ENCODE data around the gene DNM1L. TPM values are rescaled to one million over a fixed set of nuclear protein-coding genes. Genes with fewer than 3 reads are reported as not detected.

Gene DNM1L
- total RNA-seq = 71.7 and 72.2 TPM in 2 replicates

- intact Hi-C loops (cut with micrococcal nuclease) = loop anchor here (1.0 to 10.0 kb wide), 7 partner anchors 76 to 1355 kb away; partner anchors contain the start of genes ALG10, AMN1, ETFBKMT and FGD4
Observed at GRCh38 chr12:32679091-32679919, at the start of gene DNM1L. DNM1L (plus strand) TSS chr12:32679301; CDS start chr12:32679364, 63 bp downstream.

- intact Hi-C loops (cut with micrococcal nuclease) = no loop called here
Observed at GRCh38 chr12:32641287-32641901, 37.7 kb upstream of the DNM1L start.

DNA sequence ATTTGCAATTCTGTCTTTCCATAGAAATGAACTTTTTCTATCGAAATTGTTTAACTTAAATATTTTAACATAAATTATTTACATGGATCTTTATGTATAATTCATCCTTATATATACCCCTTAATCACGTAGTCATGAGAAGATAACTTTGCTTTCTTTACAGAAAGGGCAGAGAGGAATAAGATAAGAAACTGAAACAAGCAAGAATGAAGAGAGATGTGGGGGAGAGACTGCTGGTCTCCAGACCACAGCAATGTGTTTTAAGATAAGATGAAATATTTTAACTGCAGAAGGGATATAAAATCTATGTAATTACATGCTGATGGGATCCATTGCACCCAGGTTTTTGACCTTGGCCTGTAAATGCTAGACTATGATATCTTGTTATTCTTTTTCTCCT, 34.7 kb upstream of the DNM1L start:
- intact Hi-C loops (cut with micrococcal nuclease) = no loop called here

GRCh38 chr12:32647275-32647674, 31.8 kb upstream of the DNM1L start:
- intact Hi-C loops (cut with micrococcal nuclease) = no loop called here

- intact Hi-C loops (cut with micrococcal nuclease) = loop anchor here (10.0 kb wide), 1 partner anchor 46 kb away; no protein-coding TSS in a partner anchor
Observed at GRCh38 chr12:32650508-32650907, 28.6 kb upstream of the DNM1L start.

- intact Hi-C loops (cut with micrococcal nuclease) = loop anchor here (10.0 kb wide), 1 partner anchor 47 kb away; no protein-coding TSS in a partner anchor
Observed at GRCh38 chr12:32651151-32651955, 27.7 kb upstream of the DNM1L start.

- intact Hi-C loops (cut with micrococcal nuclease) = loop anchor here (10.0 kb wide), 1 partner anchor 47 kb away; no protein-coding TSS in a partner anchor
Observed at GRCh38 chr12:32651956-32652210, 27.2 kb upstream of the DNM1L start.

- intact Hi-C loops (cut with micrococcal nuclease) = loop anchor here (10.0 kb wide), 1 partner anchor 55 kb away; no protein-coding TSS in a partner anchor
Observed at GRCh38 chr12:32659908-32660440, 19.1 kb upstream of the DNM1L start.

DNA sequence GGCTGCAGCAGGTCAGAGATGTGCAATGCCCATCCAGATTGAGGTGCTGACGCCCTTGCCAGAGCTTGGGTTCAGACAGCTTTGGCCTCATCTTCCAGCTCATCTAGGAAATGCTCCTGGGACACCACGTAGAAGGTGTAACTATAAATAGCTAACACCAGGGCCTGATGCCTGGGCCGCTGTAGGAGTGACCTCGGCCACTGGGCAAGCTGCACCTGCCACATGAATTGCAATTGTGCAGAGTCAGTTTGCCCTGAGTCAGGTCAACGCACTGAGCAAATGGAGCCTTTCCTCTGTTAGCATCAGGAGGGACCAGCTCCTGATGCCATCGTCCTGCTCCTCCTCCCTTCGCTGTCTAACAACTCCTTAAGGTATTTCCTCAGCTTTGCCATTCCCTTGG, 17.4 kb upstream of the DNM1L start:
- intact Hi-C loops (cut with micrococcal nuclease) = no loop called here

DNA sequence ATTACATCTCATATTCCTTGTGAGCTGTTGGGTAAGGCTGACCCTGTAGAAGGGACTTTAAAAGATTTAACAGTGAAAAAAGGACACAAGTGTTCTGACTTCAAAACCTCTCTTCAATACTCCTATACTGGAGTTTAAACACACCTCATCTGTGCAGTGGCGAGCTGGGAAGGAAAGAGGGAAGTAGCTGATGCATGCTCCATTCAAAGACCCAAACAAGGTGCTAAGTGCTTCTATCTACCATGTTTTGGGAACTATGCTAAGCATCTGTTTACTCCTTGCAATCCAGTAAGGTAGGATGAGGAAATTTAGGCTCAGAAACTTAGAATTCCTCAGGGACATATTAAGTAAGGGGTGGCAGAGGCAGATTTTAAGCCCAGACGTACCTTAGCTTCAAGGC, 16.4 kb upstream of the DNM1L start:
- intact Hi-C loops (cut with micrococcal nuclease) = no loop called here

DNA sequence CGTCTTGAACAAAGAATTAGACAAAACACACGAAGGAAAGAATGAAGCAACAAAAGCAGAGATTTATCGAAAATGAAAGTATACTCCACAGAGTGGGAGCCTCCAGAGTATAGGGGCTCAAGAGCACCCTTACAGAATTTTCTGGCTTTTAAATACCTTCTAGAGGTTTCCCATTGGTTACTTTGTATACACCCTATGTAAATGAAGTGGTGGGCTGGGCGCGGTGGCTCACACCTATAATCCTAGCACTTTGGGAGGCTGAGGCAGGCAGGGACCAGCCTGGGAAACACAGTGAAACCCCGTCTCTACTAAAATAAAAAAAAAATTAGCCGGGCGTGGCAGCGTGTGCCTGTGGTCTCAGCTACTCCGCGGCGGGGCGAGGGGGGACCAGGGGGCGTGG, 13.1 kb upstream of the DNM1L start:
- intact Hi-C loops (cut with micrococcal nuclease) = no loop called here

GRCh38 chr12:32669584-32669983, 9.5 kb upstream of the DNM1L start:
- intact Hi-C loops (cut with micrococcal nuclease) = no loop called here

GRCh38 chr12:32671930-32672780, 6.9 kb upstream of the DNM1L start:
- intact Hi-C loops (cut with micrococcal nuclease) = loop anchor here (1.0 to 10.0 kb wide), 3 partner anchors 217 to 1347 kb away; partner anchors contain the start of gene SINHCAF

DNA sequence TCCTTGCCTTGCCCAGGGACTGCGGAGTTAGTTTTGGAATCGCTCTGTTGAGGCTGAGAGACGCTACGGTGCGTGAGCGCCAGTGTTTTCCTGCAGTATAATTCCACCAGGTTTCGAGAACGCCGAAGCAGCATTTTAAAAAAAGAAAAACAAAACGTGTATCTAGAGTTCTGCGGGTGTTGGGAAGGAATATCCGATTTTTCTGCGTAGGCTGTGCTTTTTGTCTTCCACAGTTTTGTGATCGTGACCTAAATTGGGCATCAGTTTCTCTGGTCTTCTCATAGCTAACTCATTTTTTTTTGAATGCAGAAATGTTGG, 778 bp downstream of the DNM1L start:
- intact Hi-C loops (cut with micrococcal nuclease) = loop anchor here (1.0 to 10.0 kb wide), 7 partner anchors 75 to 1355 kb away; partner anchors contain the start of genes ALG10, AMN1, ETFBKMT and FGD4

DNA sequence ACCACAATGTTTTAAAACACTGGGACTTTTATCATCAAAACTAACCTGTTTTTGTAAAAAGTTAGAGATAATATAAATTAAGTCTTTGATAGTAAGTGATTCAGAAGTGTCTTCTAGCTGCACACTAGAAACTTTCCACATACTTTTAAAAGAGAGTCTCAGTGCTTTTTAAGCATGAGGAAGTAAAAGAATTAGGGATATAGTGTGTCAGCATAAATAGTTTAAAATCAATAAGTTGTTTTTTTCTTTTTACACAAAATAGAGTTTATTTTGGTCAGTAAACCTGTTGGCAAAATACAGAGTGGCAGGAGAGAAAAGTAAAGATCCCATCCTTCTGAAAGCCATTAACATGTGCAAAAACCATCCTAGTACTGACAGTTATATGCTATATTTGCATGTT, 1.7 kb downstream of the DNM1L start:
- intact Hi-C loops (cut with micrococcal nuclease) = no loop called here

DNA sequence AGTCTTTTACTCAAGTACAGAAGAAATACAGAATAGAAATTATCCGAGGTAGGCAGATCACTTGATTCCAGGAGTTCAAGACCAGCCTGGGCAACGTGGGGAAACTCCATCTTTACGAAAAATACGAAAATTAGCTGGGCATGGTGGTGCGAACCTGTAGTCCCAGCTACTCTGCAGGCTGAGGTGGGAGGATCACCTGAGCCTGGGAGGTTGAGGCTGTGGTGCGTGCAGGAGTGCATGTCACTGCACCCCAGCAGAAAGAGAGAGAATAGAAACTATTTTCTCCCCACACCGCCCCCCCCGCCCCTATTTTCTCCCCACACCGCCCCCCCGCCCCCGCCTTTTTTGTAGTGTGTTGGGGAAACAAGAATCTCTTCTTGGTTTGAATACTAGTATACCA, 2.2 kb downstream of the DNM1L start:
- intact Hi-C loops (cut with micrococcal nuclease) = no loop called here

DNA sequence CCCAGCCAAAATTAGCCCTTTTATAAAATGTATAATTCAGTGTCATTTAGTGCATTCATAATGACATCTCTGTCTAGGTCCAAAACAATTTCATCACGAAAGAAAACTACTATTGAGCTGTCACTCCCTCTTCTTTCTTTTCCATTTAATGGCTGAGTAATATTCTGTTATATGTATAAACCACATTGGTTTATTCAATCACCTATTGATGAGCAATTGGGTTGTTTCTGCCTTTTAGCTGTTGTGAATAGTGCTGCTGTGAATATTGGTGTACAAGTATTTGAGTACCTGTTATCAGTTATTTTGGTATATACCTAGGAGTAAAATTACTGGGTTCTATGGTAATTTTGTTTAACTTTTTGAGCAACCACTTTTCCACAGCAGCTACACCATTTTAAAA, 7.2 kb downstream of the DNM1L start:
- intact Hi-C loops (cut with micrococcal nuclease) = no loop called here

- intact Hi-C loops (cut with micrococcal nuclease) = no loop called here
Observed at GRCh38 chr12:32688786-32689185, 9.7 kb downstream of the DNM1L start.

DNA sequence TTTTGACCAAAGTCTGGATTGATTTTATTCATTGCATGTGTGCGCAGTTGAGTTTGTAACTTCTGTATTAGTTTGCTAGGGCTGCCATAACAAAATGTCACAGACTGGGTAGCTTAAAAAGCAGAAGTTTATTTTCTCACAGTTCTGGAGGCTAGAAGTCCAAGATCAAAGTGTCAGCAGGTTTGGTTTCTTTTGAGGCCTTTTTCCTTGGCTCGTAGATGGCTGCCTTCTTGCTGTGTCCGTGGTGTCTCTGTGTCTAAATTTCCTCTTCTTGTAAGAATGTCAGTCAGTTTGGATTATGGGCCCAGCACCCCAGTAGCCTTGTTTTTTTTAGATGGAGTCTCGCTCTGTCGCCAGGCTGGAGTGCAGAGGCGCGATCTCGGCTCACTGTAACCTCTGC, 11.8 kb downstream of the DNM1L start:
- intact Hi-C loops (cut with micrococcal nuclease) = no loop called here

DNA sequence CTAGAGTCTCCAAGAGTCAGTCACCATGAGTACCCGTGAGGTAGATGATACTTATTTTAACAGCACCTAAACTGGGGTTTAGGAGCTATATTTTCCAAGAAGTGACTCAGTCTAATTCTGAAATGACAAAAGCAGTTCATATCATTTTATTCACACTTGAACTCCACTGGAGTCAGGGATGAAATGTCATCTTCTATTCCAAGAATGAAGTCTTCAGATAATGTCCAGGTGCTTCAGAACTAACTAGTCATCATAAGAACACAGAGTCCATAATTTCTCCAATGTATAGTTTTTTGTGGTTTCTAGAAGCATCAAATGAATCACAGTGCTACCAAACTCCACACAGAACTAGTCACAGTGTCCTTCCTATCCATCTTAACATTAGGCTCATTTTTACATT, 13.3 kb downstream of the DNM1L start:
- intact Hi-C loops (cut with micrococcal nuclease) = no loop called here

GRCh38 chr12:32693036-32693435, 13.9 kb downstream of the DNM1L start:
- intact Hi-C loops (cut with micrococcal nuclease) = no loop called here
